B cell (primary cell): ENCODE results near the gene RPS15. TPM values are rescaled to one million over a fixed set of nuclear protein-coding genes. Genes with fewer than 3 reads are reported as not detected.

ENCODE experiments used
- ATAC-seq: fragments of 200-7000 bp; cut with Tn5 transposase; one replicate; pipeline ENCODE4 v1.10.0; 2021; ENCODE audit warnings: low read depth, mild to moderate bottlenecking, moderate number of reproducible peaks, moderate library complexity
- CTCF ChIA-PET: fragments of 350-600 bp; sonication (Branson Sonifier 250); formaldehyde crosslinking; loops from one replicate; lab custom pipeline; 2021; ENCODE audit warnings: antibody characterized with exemption, inconsistent platforms; lab: Charles Lee
- POLR2A ChIA-PET: fragments of 350-600 bp; sonication (Branson Sonifier 250); formaldehyde crosslinking; loops from one replicate; lab custom pipeline; 2021; ENCODE audit warnings: antibody characterized with exemption; lab: Charles Lee
- DNase-seq: peaks from one replicate; pipeline ENCODE4 v3.0.0; 2013
- H2AFZ ChIP-seq: 2 replicates; pipeline ENCODE4 v1.6.1; 2012; ENCODE audit warnings: mild to moderate bottlenecking, low read depth, low read length; ENCODE audit not compliant: insufficient read depth, poor library complexity, severe bottlenecking
- H3K27ac ChIP-seq, 2 donors: 1 replicate in 1 of 2; 2 replicates in 1 of 2; pipeline ENCODE4 v1.5.1; 2012 to 2013; ENCODE audit warnings: low read length in 2 of 2, mild to moderate bottlenecking in 2 of 2, moderate library complexity in 1 of 2
- H3K27me3 ChIP-seq, 4 experiments: fragments of 200-600 bp in 1 of 4; sonication (generic) in 1 of 4; replicated peaks in 1 of 4; 1 replicate in 2 of 4; 2 replicates in 2 of 4; pipeline versions ENCODE4 v1.6.1 to v1.7.0; 2013 to 2016; ENCODE audit warnings: low read length in 3 of 4, mild to moderate bottlenecking in 2 of 4, mixed read lengths in 1 of 4, moderate library complexity in 1 of 4; ENCODE audit not compliant: insufficient read depth in 4 of 4, control insufficient read depth in 3 of 4; ENCODE audit errors: control extremely low read depth in 1 of 4
- H3K36me3 ChIP-seq, 2 experiments: replicated peaks in 1 of 2; 1 replicate in 1 of 2; 2 replicates in 1 of 2; pipeline versions ENCODE4 v1.6.1 to v1.7.1; 2013; ENCODE audit warnings: low read length in 1 of 2; ENCODE audit not compliant: insufficient read depth in 2 of 2, control insufficient read depth in 1 of 2; ENCODE audit errors: control extremely low read depth in 1 of 2, extremely low read depth in 1 of 2
- H3K4me1 ChIP-seq, 2 donors: fragments of 200-600 bp in 1 of 2; sonication (generic) in 1 of 2; 1 replicate in 1 of 2; 2 replicates in 1 of 2; pipeline versions ENCODE4 v1.5.1 to v1.6.1; 2013 to 2017; ENCODE audit warnings: low read length in 2 of 2; ENCODE audit not compliant: control insufficient read depth in 2 of 2, insufficient read depth in 2 of 2
- H3K4me2 ChIP-seq: replicated peaks from 2 replicates; pipeline ENCODE3; 2012; ENCODE audit warnings: mild to moderate bottlenecking, low read depth, low read length; ENCODE audit not compliant: poor library complexity, severe bottlenecking
- H3K4me3 ChIP-seq, 5 experiments: fragments of 200-600 bp in 1 of 5; sonication (generic) in 1 of 5; 1 replicate in 3 of 5; 2 replicates in 2 of 5; pipeline versions ENCODE4 v1.5.1 to v1.7.0; 2011 to 2016; ENCODE audit warnings: low read length in 4 of 5, mild to moderate bottlenecking in 4 of 5, low read depth in 2 of 5, control low read depth in 1 of 5, moderate library complexity in 1 of 5; ENCODE audit not compliant: insufficient read depth in 1 of 5; ENCODE audit errors: control extremely low read depth in 1 of 5, extremely low read depth in 1 of 5
- H3K79me2 ChIP-seq: fragments of 200-600 bp; sonication (generic); one replicate; pipeline ENCODE4 v1.6.0; 2016; ENCODE audit warnings: low read length; ENCODE audit not compliant: control insufficient read depth, insufficient read depth
- H3K9ac ChIP-seq: fragments of 200-600 bp; sonication (generic); 2 replicates; pipeline ENCODE4 v1.6.1; 2017; ENCODE audit warnings: mild to moderate bottlenecking, low read length, moderate library complexity
- H3K9me3 ChIP-seq, 3 donors: one replicate each; pipeline versions ENCODE4 v1.6.1 to v1.7.1; 2013; ENCODE audit warnings: low read length in 2 of 3; ENCODE audit not compliant: control insufficient read depth in 2 of 3, insufficient read depth in 1 of 3; ENCODE audit errors: control extremely low read depth in 1 of 3
- H4K20me1 ChIP-seq: 2 replicates; pipeline ENCODE4 v1.6.0; 2012; ENCODE audit warnings: mild to moderate bottlenecking, low read length; ENCODE audit not compliant: insufficient read depth, control insufficient read depth, poor library complexity, severe bottlenecking
- H3K27ac Mint-ChIP-seq: one replicate; pipeline ENCODE4 v1.8.0; 2021; ENCODE audit warnings: mixed read lengths
- H3K27me3 Mint-ChIP-seq: one replicate; pipeline ENCODE4 v1.8.0; 2021; ENCODE audit warnings: mixed read lengths
- H3K4me1 Mint-ChIP-seq: one replicate; pipeline ENCODE4 v1.8.0; 2021; ENCODE audit warnings: mixed read lengths
- H3K4me3 Mint-ChIP-seq: one replicate; pipeline ENCODE4 v1.8.0; 2021; ENCODE audit warnings: mixed read lengths
- H3K9me3 Mint-ChIP-seq: one replicate; pipeline ENCODE4 v1.8.0; 2022; ENCODE audit warnings: mixed read lengths; ENCODE audit not compliant: insufficient read depth
- CTCF ChIP-seq: fragments of 200-600 bp; IDR thresholded peaks from one replicate; pipeline ENCODE4 v1.8.0; 2022; ENCODE audit warnings: antibody characterized with exemption, mild to moderate bottlenecking
- EZH2 ChIP-seq: IDR thresholded peaks from 2 replicates; pipeline ENCODE4 v1.6.1; 2012; ENCODE audit warnings: borderline replicate concordance, low read depth, mild to moderate bottlenecking, moderate library complexity, low read length; ENCODE audit not compliant: insufficient read depth, poor library complexity, severe bottlenecking
- WGBS: methylation state at CpG from one replicate; pipeline ENCODE4 v1.1.5; 2013; ENCODE audit warnings: missing lambda C conversion rate; ENCODE audit not compliant: insufficient coverage; 5-methylcytosine and 5-hydroxymethylcytosine counted together
- intact Hi-C: fragments of 100-400 bp; cut with micrococcal nuclease; formaldehyde crosslinking; loops from one replicate; pipeline ENCODE4 v1.10.0; 2022
- polyA plus RNA-seq: library from polyadenylated mRNA; depleted of rRNA; stranded (reverse); fragments of >200 nt; gene quantifications from 2 replicates; pipeline ENCODE4 v1.2.3, GENCODE V29; 2012
- total RNA-seq, 2 donors: library from RNA; stranded (reverse); fragments of 120-200 nt in 1 of 2; gene quantifications; 1 replicate in 1 of 2; 2 replicates in 1 of 2; pipeline versions ENCODE4 v1.2.3 to v1.2.4, GENCODE V29; 2013 to 2022

RPS15 gene
- total and polyA plus RNA-seq, 2 donors (not counting 1 experiment from before 2014, with no cell fraction given), result 1,520 to 6,007 TPM

DNA sequence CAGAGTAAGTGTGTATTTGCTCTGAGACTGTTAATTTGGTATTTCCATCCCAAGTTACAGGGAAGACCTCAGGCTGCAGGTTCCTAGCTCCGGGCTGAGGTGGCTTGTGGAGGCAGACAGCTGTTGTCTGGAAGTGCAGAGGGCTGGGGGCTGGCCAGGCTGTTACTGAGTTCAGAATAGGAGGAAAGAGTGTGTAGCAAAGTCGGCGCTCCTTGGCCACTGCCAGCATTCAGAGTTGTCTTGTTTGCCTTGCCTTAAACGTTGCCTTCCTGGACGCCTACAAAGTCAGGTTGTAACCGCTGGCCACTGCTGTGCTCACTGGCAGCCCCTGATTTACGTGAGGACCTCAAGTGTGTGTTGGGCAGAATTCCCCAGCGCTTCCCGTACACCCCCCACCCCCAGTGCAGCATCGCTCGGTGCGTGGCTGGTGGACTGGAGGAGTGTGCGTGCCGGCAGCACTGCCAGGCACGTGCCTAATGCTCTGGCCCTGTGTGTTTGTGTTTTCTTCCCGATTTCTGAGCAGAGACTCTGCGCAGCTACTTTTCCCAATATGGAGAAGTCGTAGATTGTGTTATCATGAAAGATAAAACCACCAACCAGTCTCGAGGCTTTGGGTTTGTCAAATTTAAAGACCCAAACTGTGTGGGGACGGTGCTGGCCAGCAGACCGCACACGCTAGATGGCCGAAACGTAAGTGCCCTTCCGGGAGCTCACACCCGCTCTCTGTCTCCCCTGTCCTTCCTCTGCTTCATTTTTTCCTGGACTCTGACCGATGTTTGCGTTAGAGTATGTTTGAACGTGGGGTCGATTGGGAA is 20.3 kb upstream of the RPS15 start:
- Mint-ChIP-seq H3K27ac (no peak overlapping the region), H3K27me3 (no peaks in the 10 kb centered on the region), H3K4me1 (peaks cover 19% of the 10 kb centered on the region), H3K4me3 (no peak overlapping the region), H3K9me3 (no peaks in the 10 kb centered on the region)
- peaks cover 0 to 20% of the 10 kb centered on the region in 2 donors for H3K4me1 ChIP-seq
- no peak overlapping the region for H3K4me2 ChIP-seq
- POLR2A ChIA-PET, result interaction anchor here (0.6 kb wide), 1 partner anchor 60 kb away, joined by 4 read pairs; no protein-coding TSS in a partner anchor
- TF ChIP-seq EZH2 (no peak), CTCF (no peak)
- no peak overlapping the region for H3K27ac ChIP-seq
- ATAC-seq (no peak), DNase-seq (no peak)
- H4K20me1 ChIP-seq, result peaks cover 95% of the 10 kb centered on the region
- intact Hi-C loops, result no loop called here
- H3K9me3 ChIP-seq, result no peaks in the 10 kb centered on the region
- CTCF ChIA-PET, result interaction anchor here (1.2 kb wide), 1 partner anchor 20 kb away, joined by 3 read pairs; no protein-coding TSS in a partner anchor
- H2AFZ ChIP-seq, result no peak overlapping the region
- peaks cover 0 to 62% of the 10 kb centered on the region in 2 experiments for H3K36me3 ChIP-seq
- no peak overlapping the region for H3K9ac ChIP-seq
- no peaks in the 10 kb centered on the region for H3K27me3 ChIP-seq
- H3K79me2 ChIP-seq, result peaks cover 92% of the 10 kb centered on the region
- H3K4me3 ChIP-seq, result no peak overlapping the region
- 92% methylated on average over 30 of the region's 30 CpGs for WGBS

GRCh38 chr19:1418496-1418775 is 19.8 kb upstream of the RPS15 start:
- Histone ChIP-seq H3K4me1 (peaks cover 0 to 17% of the 10 kb centered on the region in 2 donors), H4K20me1 (peaks cover 95% of the 10 kb centered on the region), H3K27ac (no peak overlapping the region), H3K4me3 (no peak overlapping the region), H3K36me3 (peaks cover 0 to 61% of the 10 kb centered on the region in 2 experiments), H2AFZ (no peak overlapping the region), H3K9ac (no peak overlapping the region), H3K27me3 (no peaks in the 10 kb centered on the region), H3K9me3 (no peaks in the 10 kb centered on the region), H3K79me2 (peaks cover 92% of the 10 kb centered on the region), H3K4me2 (no peak overlapping the region)
- DNase-seq (no peak), ATAC-seq (no peak)
- ChIA-PET CTCF (interaction anchor here (1.2 kb wide), 1 partner anchor 19 kb away, joined by 3 read pairs; no protein-coding TSS in a partner anchor), POLR2A (no interaction called here)
- H3K9me3 Mint-ChIP-seq, result no peaks in the 10 kb centered on the region
- intact Hi-C loops, result no loop called here
- no peak overlapping the region for H3K27ac Mint-ChIP-seq
- no peaks in the 10 kb centered on the region for H3K27me3 Mint-ChIP-seq
- H3K4me1 Mint-ChIP-seq, result peaks cover 18% of the 10 kb centered on the region
- WGBS, result 92% methylated on average over 7 of the region's 13 CpGs
- TF ChIP-seq EZH2 (no peak), CTCF (no peak)
- no peak overlapping the region for H3K4me3 Mint-ChIP-seq
